BJ (cell line): ENCODE data around the gene CFAP58. TPM values are rescaled to one million over a fixed set of nuclear protein-coding genes. Genes with fewer than 3 reads are reported as not detected.

Source experiments
- CTCF ChIA-PET: fragments of 350-600 bp; formaldehyde crosslinking; extraction: SDS; loops from one replicate; lab custom pipeline; 2021; ENCODE audit warnings: antibody characterized with exemption, inconsistent platforms; lab: Yijun Ruan, JAX
- POLR2A ChIA-PET: fragments of 300-600 bp; sonication (Branson Sonifier 250); formaldehyde crosslinking; extraction: SDS; loops from one replicate; lab custom pipeline; 2021; ENCODE audit warnings: antibody characterized with exemption; lab: Charles Lee
- DNase-seq: peaks from one replicate; pipeline ENCODE4 v3.0.0-alpha.2; 2011; ENCODE audit warnings: low read depth
- H3K27me3 ChIP-seq: 2 replicates; pipeline ENCODE4 v1.6.0; 2011; ENCODE audit warnings: low read length; ENCODE audit not compliant: control insufficient read depth, insufficient read depth
- H3K36me3 ChIP-seq: 2 replicates; pipeline ENCODE4 v1.5.1; 2011; ENCODE audit warnings: low read length; ENCODE audit not compliant: control insufficient read depth, insufficient read depth
- H3K4me3 ChIP-seq: 2 replicates; pipeline ENCODE4 v1.5.1; 2011; ENCODE audit warnings: low read depth, mild to moderate bottlenecking, control low read depth, low read length
- CTCF ChIP-seq: IDR thresholded peaks from 2 replicates; pipeline ENCODE4 v1.5.1; 2011; ENCODE audit warnings: low read depth, mild to moderate bottlenecking, control low read depth, inconsistent platforms, low read length, moderate library complexity; ENCODE audit not compliant: insufficient read depth
- polyA plus RNA-seq: library from polyadenylated mRNA; depleted of rRNA; stranded (reverse); fragments of >200 nt; gene quantifications from 2 replicates; pipeline ENCODE4 v1.2.3, GENCODE V29; 2011

Gene CFAP58
- polyA plus RNA-seq, 1 experiment = 0.23 TPM

GRCh38 chr10:104367904-104368303 lies 14.3 kb downstream of the CFAP58 start:
- CTCF ChIA-PET = no interaction called here
- no peaks in the 10 kb centered on the region for H3K27me3 ChIP-seq
- TF ChIP-seq CTCF = no peak
- DNase-seq = no peak
- POLR2A ChIA-PET = no interaction called here
- H3K4me3 ChIP-seq = no peak overlapping the region
- H3K36me3 ChIP-seq = no peaks in the 10 kb centered on the region

GRCh38 chr10:104368381-104368780 lies 14.7 kb downstream of the CFAP58 start:
- TF ChIP-seq CTCF = no peak
- POLR2A ChIA-PET = no interaction called here
- DNase-seq = no peak
- Histone ChIP-seq H3K36me3 (no peaks in the 10 kb centered on the region), H3K27me3 (no peaks in the 10 kb centered on the region), H3K4me3 (no peak overlapping the region)
- CTCF ChIA-PET = interaction anchor here (0.9 to 1.4 kb wide), 3 partner anchors 9 to 77 kb away, joined by 3 to 4 read pairs (median 3); partner anchors contain the start of gene CFAP58

GRCh38 chr10:104371753-104372152 lies 18.1 kb downstream of the CFAP58 start:
- CTCF ChIA-PET = no interaction called here
- DNase-seq = no peak
- TF ChIP-seq CTCF = no peak
- no peaks in the 10 kb centered on the region for H3K36me3 ChIP-seq
- no peaks in the 10 kb centered on the region for H3K27me3 ChIP-seq
- H3K4me3 ChIP-seq = no peak overlapping the region
- POLR2A ChIA-PET = no interaction called here

GRCh38 chr10:104374591-104374990 lies 21.0 kb downstream of the CFAP58 start:
- Histone ChIP-seq H3K36me3 (no peaks in the 10 kb centered on the region), H3K4me3 (no peak overlapping the region), H3K27me3 (no peaks in the 10 kb centered on the region)
- no peak for TF ChIP-seq CTCF
- no peak for DNase-seq
- ChIA-PET CTCF (interaction anchor here (0.9 kb wide), 1 partner anchor 32 kb away, joined by 3 read pairs; no protein-coding TSS in a partner anchor), POLR2A (no interaction called here)

- ChIA-PET POLR2A (no interaction called here), CTCF (interaction anchor here (1.2 kb wide), 1 partner anchor 30 kb away, joined by 3 read pairs; no protein-coding TSS in a partner anchor)
- Histone ChIP-seq H3K4me3 (no peak overlapping the region), H3K36me3 (no peaks in the 10 kb centered on the region), H3K27me3 (no peaks in the 10 kb centered on the region)
- DNase-seq = no peak
- TF ChIP-seq CTCF = no peak
Observed at GRCh38 chr10:104376784-104377300, 23.2 kb downstream of the CFAP58 start.
